ENCODE measurements around the gene DSG4. TPM values are rescaled to one million over a fixed set of nuclear protein-coding genes. Genes with fewer than 3 reads are reported as not detected.

DSG4 gene
- total and polyA plus RNA-seq, 12 donors = not detected

GRCh38 chr18:31454066-31454708, 77.6 kb downstream of the DSG4 start:
- WGBS, 2 donors = 81 to 93% methylated on average over 3 of the region's 3 CpGs
- no peaks in the 10 kb centered on the region for H3K9me3 ChIP-seq
- intact Hi-C loops (cut with DNase I) = no loop called here
- H3K27ac ChIP-seq = no peak overlapping the region
- H3K4me1 ChIP-seq = no peaks in the 10 kb centered on the region
- DNase-seq = no peak
- TF ChIP-seq, protein P1, sequence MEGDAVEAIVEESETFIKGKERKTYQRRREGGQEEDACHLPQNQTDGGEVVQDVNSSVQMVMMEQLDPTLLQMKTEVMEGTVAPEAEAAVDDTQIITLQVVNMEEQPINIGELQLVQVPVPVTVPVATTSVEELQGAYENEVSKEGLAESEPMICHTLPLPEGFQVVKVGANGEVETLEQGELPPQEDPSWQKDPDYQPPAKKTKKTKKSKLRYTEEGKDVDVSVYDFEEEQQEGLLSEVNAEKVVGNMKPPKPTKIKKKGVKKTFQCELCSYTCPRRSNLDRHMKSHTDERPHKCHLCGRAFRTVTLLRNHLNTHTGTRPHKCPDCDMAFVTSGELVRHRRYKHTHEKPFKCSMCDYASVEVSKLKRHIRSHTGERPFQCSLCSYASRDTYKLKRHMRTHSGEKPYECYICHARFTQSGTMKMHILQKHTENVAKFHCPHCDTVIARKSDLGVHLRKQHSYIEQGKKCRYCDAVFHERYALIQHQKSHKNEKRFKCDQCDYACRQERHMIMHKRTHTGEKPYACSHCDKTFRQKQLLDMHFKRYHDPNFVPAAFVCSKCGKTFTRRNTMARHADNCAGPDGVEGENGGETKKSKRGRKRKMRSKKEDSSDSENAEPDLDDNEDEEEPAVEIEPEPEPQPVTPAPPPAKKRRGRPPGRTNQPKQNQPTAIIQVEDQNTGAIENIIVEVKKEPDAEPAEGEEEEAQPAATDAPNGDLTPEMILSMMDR (IDR thresholded peaks at IDR 0.05) = no peak
- H3K4me3 ChIP-seq = no peak overlapping the region
- H3K27me3 ChIP-seq = no peaks in the 10 kb centered on the region
- no peaks in the 10 kb centered on the region for H3K36me3 ChIP-seq
- ATAC-seq = no peak

Other genes starting within 250 kb of the DSG4 start
- gene DSC1, start 213.9 kb upstream of the DSG4 start, total RNA-seq = 10 to 100 TPM in 2 of 10 donors, 1 to 10 TPM in 7, under 1 TPM in 1; 0.87 to 21.8 (median 8.2) TPM
- gene DSC1, start 213.9 kb upstream of the DSG4 start, polyA plus RNA-seq = under 1 TPM; 0.03 to 0.44 TPM
- gene DSG1, start 58.6 kb upstream of the DSG4 start, total RNA-seq = 1 to 10 TPM in 5 of 10 donors, under 1 TPM in 5; 0.18 to 2.6 (median 0.99) TPM
- under 1 TPM; under 0.01 to 0.07 TPM for gene DSG1, start 58.6 kb upstream of the DSG4 start, polyA plus RNA-seq
- gene DSG3, start 71.0 kb downstream of the DSG4 start, total RNA-seq = not detected
- gene DSG3, start 71.0 kb downstream of the DSG4 start, polyA plus RNA-seq = under 1 TPM in 1 of 2 donors, not detected in 1; 0.04 TPM
- 10 to 100 TPM; 36.0 to 53.8 (median 41.4) TPM for gene DSG2, start 121.4 kb downstream of the DSG4 start, total RNA-seq
- 1 to 10 TPM; 7.6 to 8.2 TPM for gene DSG2, start 121.4 kb downstream of the DSG4 start, polyA plus RNA-seq
- gene TTR, start 215.1 kb downstream of the DSG4 start, total RNA-seq = 1 to 10 TPM in 1 of 10 donors, not detected in 9; 1.6 TPM
- gene TTR, start 215.1 kb downstream of the DSG4 start, polyA plus RNA-seq = under 1 TPM in 1 of 2 donors, not detected in 1; 0.46 TPM

Data from heart right ventricle (tissue), 16 donors.